ENCODE measurements around the gene DLGAP5.

Gene DLGAP5

GRCh38 chr14:55223364-55223763, 32.0 kb upstream of the DLGAP5 start:
- no peak for TF ChIP-seq CTCF (IDR thresholded peaks at IDR 0.05; ENCODE audit: extremely low read depth, missing control alignments)
- no peak for DNase-seq (ENCODE audit: low spot score)

GRCh38 chr14:55221968-55222367, 30.6 kb upstream of the DLGAP5 start:
- TF ChIP-seq CTCF (IDR thresholded peaks at IDR 0.05; ENCODE audit: extremely low read depth, missing control alignments): no peak
- DNase-seq (ENCODE audit: low spot score): no peak

- DNase-seq (ENCODE audit: low spot score): no peak
- TF ChIP-seq CTCF (IDR thresholded peaks at IDR 0.05; ENCODE audit: extremely low read depth, missing control alignments): no peak
These were observed 29.8 kb upstream of the DLGAP5 start for GRCh38 chr14:55221186-55221585.

GRCh38 chr14:55220230-55220629, 28.8 kb upstream of the DLGAP5 start:
- TF ChIP-seq CTCF (IDR thresholded peaks at IDR 0.05; ENCODE audit: extremely low read depth, missing control alignments): no peak

GRCh38 chr14:55212634-55213033, 21.2 kb upstream of the DLGAP5 start:
- no peak for TF ChIP-seq CTCF (IDR thresholded peaks at IDR 0.05; ENCODE audit: extremely low read depth, missing control alignments)
- no peak for DNase-seq (ENCODE audit: low spot score)

More at GRCh38 chr14:55220230-55220629, 28.8 kb upstream of the DLGAP5 start:
- no peak for DNase-seq (ENCODE audit: low spot score)

GRCh38 chr14:55207832-55208231, 16.4 kb upstream of the DLGAP5 start:
- no peak for TF ChIP-seq CTCF (IDR thresholded peaks at IDR 0.05; ENCODE audit: extremely low read depth, missing control alignments)
- no peak for DNase-seq (ENCODE audit: low spot score)

- no peak for DNase-seq (ENCODE audit: low spot score)
- TF ChIP-seq CTCF (IDR thresholded peaks at IDR 0.05; ENCODE audit: extremely low read depth, missing control alignments): no peak
These were observed 14.8 kb upstream of the DLGAP5 start for GRCh38 chr14:55206175-55206693.

Measured in GM20000 (cell line).